Activated CD4-positive, alpha-beta memory T cell treated with anti-CD3 and anti-CD28 coated beads, Interleukin-2, amount 10 ng/mL, durations not matched to agents 7 days and 5 days (primary cell): ENCODE results near the gene SLC44A3. TPM values are rescaled to one million over a fixed set of nuclear protein-coding genes. Genes with fewer than 3 reads are reported as not detected.

Source experiments
- total RNA-seq, 2 experiments: library from RNA; stranded (reverse); gene quantifications; one replicate each; pipeline ENCODE4 v1.2.3, GENCODE V29; 2021

Gene SLC44A3
- total RNA-seq, 2 experiments from 2014 or later: 0.25 to 0.35 TPM

Other genes starting within 250 kb of the SLC44A3 start
- gene CNN3, start 106.8 kb downstream of the SLC44A3 start, total RNA-seq: 1 to 10 TPM; 1.6 TPM